ENCODE data around the gene CRAMP1.

CRAMP1 gene

GRCh38 chr16:1691276-1691675 lies 79.1 kb downstream of the CRAMP1 start:
- Histone ChIP-seq H2BK15ac (ENCODE audit: low read length) (no peak overlapping the region), H4K8ac (ENCODE audit: low read depth, low read length) (no peak overlapping the region), H2AFZ (ENCODE audit: low read length) (no peak overlapping the region), H3K9me3 (replicated peaks in 1 of 2; ENCODE audit: control insufficient read depth in 2 of 2, insufficient read depth in 1 of 2, low read depth in 1 of 2, low read length in 2 of 2) (peaks cover 0 to 15% of the 10 kb centered on the region in 2 donors), H2BK5ac (ENCODE audit: low read length) (no peak overlapping the region), H4K91ac (ENCODE audit: low read depth, low read length, poor library complexity) (no peak overlapping the region), H3K27me3 (ENCODE audit: control insufficient read depth in 3 of 3, insufficient read depth in 3 of 3, low read depth in 1 of 3, low read length in 3 of 3) (no peaks in the 10 kb centered on the region), H2BK120ac (ENCODE audit: low read depth, low read length) (no peak overlapping the region), H3K4me3 (ENCODE audit: low read length in 2 of 2) (no peak overlapping the region), H3K4me2 (ENCODE audit: insufficient read depth, low read length, poor library complexity, severe bottlenecking) (no peak overlapping the region), H3K4ac (ENCODE audit: low read length) (no peak overlapping the region), H3K23ac (ENCODE audit: low read depth, low read length, poor library complexity) (no peak overlapping the region), H3K18ac (ENCODE audit: low read length) (no peak overlapping the region), H3K4me1 (ENCODE audit: control insufficient read depth in 2 of 2, insufficient read depth in 1 of 2, low read depth in 1 of 2, low read length in 2 of 2) (no peaks in the 10 kb centered on the region), H3K36me3 (replicated peaks in 1 of 2; ENCODE audit: control insufficient read depth in 2 of 2, insufficient read depth in 2 of 2, low read length in 2 of 2) (peaks cover 64 to 100% of the 10 kb centered on the region in 2 donors), H2BK12ac (ENCODE audit: low read length) (no peak overlapping the region), H3K9ac (ENCODE audit: low read depth, low read length, poor library complexity) (no peak overlapping the region), H2AK5ac (ENCODE audit: low read depth, low read length) (no peak overlapping the region), H3K27ac (replicated peaks; ENCODE audit: low read length) (no peak overlapping the region), H3K79me1 (ENCODE audit: low read depth, low read length) (peaks cover 11% of the 10 kb centered on the region), H3K14ac (ENCODE audit: low read length) (no peak overlapping the region)
- no peak for DNase-seq (ENCODE audit: low spot score)

GRCh38 chr16:1691956-1692355 lies 79.8 kb downstream of the CRAMP1 start:
- no peak for DNase-seq (ENCODE audit: low spot score)
- peaks cover 13% of the 10 kb centered on the region for H3K79me1 ChIP-seq (ENCODE audit: low read depth, low read length)
- peaks cover 0 to 15% of the 10 kb centered on the region in 2 donors for H3K9me3 ChIP-seq (replicated peaks in 1 of 2; ENCODE audit: control insufficient read depth in 2 of 2, insufficient read depth in 1 of 2, low read depth in 1 of 2, low read length in 2 of 2)
- no peak overlapping the region for H2BK15ac ChIP-seq (ENCODE audit: low read length)
- H3K9ac ChIP-seq (ENCODE audit: low read depth, low read length, poor library complexity): no peak overlapping the region
- no peak overlapping the region for H3K4me3 ChIP-seq (ENCODE audit: low read length in 2 of 2)
- no peak overlapping the region for H2AFZ ChIP-seq (ENCODE audit: low read length)
- no peak overlapping the region for H2BK12ac ChIP-seq (ENCODE audit: low read length)
- no peak overlapping the region for H3K4me2 ChIP-seq (ENCODE audit: insufficient read depth, low read length, poor library complexity, severe bottlenecking)
- H3K36me3 ChIP-seq (replicated peaks in 1 of 2; ENCODE audit: control insufficient read depth in 2 of 2, insufficient read depth in 2 of 2, low read length in 2 of 2): peaks cover 64 to 100% of the 10 kb centered on the region in 2 donors
- no peak overlapping the region for H4K8ac ChIP-seq (ENCODE audit: low read depth, low read length)
- no peaks in the 10 kb centered on the region for H3K27me3 ChIP-seq (ENCODE audit: control insufficient read depth in 3 of 3, insufficient read depth in 3 of 3, low read depth in 1 of 3, low read length in 3 of 3)
- no CpG with 5 or more reads among the region's 21 CpGs for WGBS, 2 donors (ENCODE audit: extremely low coverage in 2 of 2, insufficient read length in 2 of 2, insufficient replicate concordance in 1 of 2)
- no peak overlapping the region for H3K14ac ChIP-seq (ENCODE audit: low read length)
- H4K91ac ChIP-seq (ENCODE audit: low read depth, low read length, poor library complexity): no peak overlapping the region
- H2AK5ac ChIP-seq (ENCODE audit: low read depth, low read length): no peak overlapping the region
- no peak overlapping the region for H3K18ac ChIP-seq (ENCODE audit: low read length)
- H3K23ac ChIP-seq (ENCODE audit: low read depth, low read length, poor library complexity): no peak overlapping the region
- H2BK120ac ChIP-seq (ENCODE audit: low read depth, low read length): no peak overlapping the region
- no peak overlapping the region for H3K27ac ChIP-seq (replicated peaks; ENCODE audit: low read length)
- H3K4ac ChIP-seq (ENCODE audit: low read length): no peak overlapping the region
- no peak overlapping the region for H2BK5ac ChIP-seq (ENCODE audit: low read length)
- H3K4me1 ChIP-seq (ENCODE audit: control insufficient read depth in 2 of 2, insufficient read depth in 1 of 2, low read depth in 1 of 2, low read length in 2 of 2): no peaks in the 10 kb centered on the region

GRCh38 chr16:1696863-1697262 lies 84.7 kb downstream of the CRAMP1 start:
- H3K27me3 ChIP-seq (ENCODE audit: control insufficient read depth in 3 of 3, insufficient read depth in 3 of 3, low read depth in 1 of 3, low read length in 3 of 3): no peaks in the 10 kb centered on the region
- no peak overlapping the region for H3K27ac ChIP-seq (replicated peaks; ENCODE audit: low read length)
- no peak overlapping the region for H4K91ac ChIP-seq (ENCODE audit: low read depth, low read length, poor library complexity)
- DNase-seq (ENCODE audit: low spot score): no peak
- no peak overlapping the region for H2BK12ac ChIP-seq (ENCODE audit: low read length)
- H3K9ac ChIP-seq (ENCODE audit: low read depth, low read length, poor library complexity): no peak overlapping the region
- H2AFZ ChIP-seq (ENCODE audit: low read length): no peak overlapping the region
- H3K79me1 ChIP-seq (ENCODE audit: low read depth, low read length): peaks cover 5% of the 10 kb centered on the region
- H3K18ac ChIP-seq (ENCODE audit: low read length): no peak overlapping the region
- H4K8ac ChIP-seq (ENCODE audit: low read depth, low read length): no peak overlapping the region
- H3K14ac ChIP-seq (ENCODE audit: low read length): no peak overlapping the region
- peaks cover 57 to 100% of the 10 kb centered on the region in 2 donors for H3K36me3 ChIP-seq (replicated peaks in 1 of 2; ENCODE audit: control insufficient read depth in 2 of 2, insufficient read depth in 2 of 2, low read length in 2 of 2)
- no peak overlapping the region for H2BK15ac ChIP-seq (ENCODE audit: low read length)
- H2BK120ac ChIP-seq (ENCODE audit: low read depth, low read length): no peak overlapping the region
- H2AK5ac ChIP-seq (ENCODE audit: low read depth, low read length): no peak overlapping the region
- no peak overlapping the region for H3K4ac ChIP-seq (ENCODE audit: low read length)
- no peaks in the 10 kb centered on the region for H3K4me1 ChIP-seq (ENCODE audit: control insufficient read depth in 2 of 2, insufficient read depth in 1 of 2, low read depth in 1 of 2, low read length in 2 of 2)
- no peak overlapping the region for H3K4me3 ChIP-seq (ENCODE audit: low read length in 2 of 2)
- no peak overlapping the region for H3K23ac ChIP-seq (ENCODE audit: low read depth, low read length, poor library complexity)
- peaks cover 0 to 13% of the 10 kb centered on the region in 2 donors for H3K9me3 ChIP-seq (replicated peaks in 1 of 2; ENCODE audit: control insufficient read depth in 2 of 2, insufficient read depth in 1 of 2, low read depth in 1 of 2, low read length in 2 of 2)
- WGBS, 2 donors (ENCODE audit: extremely low coverage in 2 of 2, insufficient read length in 2 of 2, insufficient replicate concordance in 1 of 2): no CpG with 5 or more reads among the region's 5 CpGs
- H2BK5ac ChIP-seq (ENCODE audit: low read length): no peak overlapping the region
- H3K4me2 ChIP-seq (ENCODE audit: insufficient read depth, low read length, poor library complexity, severe bottlenecking): no peak overlapping the region

GRCh38 chr16:1698680-1699079 lies 86.5 kb downstream of the CRAMP1 start:
- H3K23ac ChIP-seq (ENCODE audit: low read depth, low read length, poor library complexity): no peak overlapping the region
- no peaks in the 10 kb centered on the region for H3K27me3 ChIP-seq (ENCODE audit: control insufficient read depth in 3 of 3, insufficient read depth in 3 of 3, low read depth in 1 of 3, low read length in 3 of 3)
- peaks cover 50 to 98% of the 10 kb centered on the region in 2 donors for H3K36me3 ChIP-seq (replicated peaks in 1 of 2; ENCODE audit: control insufficient read depth in 2 of 2, insufficient read depth in 2 of 2, low read length in 2 of 2)
- no peak overlapping the region for H3K4me2 ChIP-seq (ENCODE audit: insufficient read depth, low read length, poor library complexity, severe bottlenecking)
- H4K8ac ChIP-seq (ENCODE audit: low read depth, low read length): no peak overlapping the region
- DNase-seq (ENCODE audit: low spot score): no peak
- no peaks in the 10 kb centered on the region for H3K4me1 ChIP-seq (ENCODE audit: control insufficient read depth in 2 of 2, insufficient read depth in 1 of 2, low read depth in 1 of 2, low read length in 2 of 2)
- H3K9me3 ChIP-seq (replicated peaks in 1 of 2; ENCODE audit: control insufficient read depth in 2 of 2, insufficient read depth in 1 of 2, low read depth in 1 of 2, low read length in 2 of 2): peaks cover 0 to 11% of the 10 kb centered on the region in 2 donors
- H3K4ac ChIP-seq (ENCODE audit: low read length): no peak overlapping the region
- H3K18ac ChIP-seq (ENCODE audit: low read length): no peak overlapping the region
- no peak overlapping the region for H2BK15ac ChIP-seq (ENCODE audit: low read length)
- H2AFZ ChIP-seq (ENCODE audit: low read length): no peak overlapping the region
- H3K14ac ChIP-seq (ENCODE audit: low read length): no peak overlapping the region
- no peak overlapping the region for H2BK12ac ChIP-seq (ENCODE audit: low read length)
- no peak overlapping the region for H2BK5ac ChIP-seq (ENCODE audit: low read length)
- no peak overlapping the region for H3K4me3 ChIP-seq (ENCODE audit: low read length in 2 of 2)
- H2BK120ac ChIP-seq (ENCODE audit: low read depth, low read length): no peak overlapping the region
- no CpG with 5 or more reads among the region's 10 CpGs for WGBS, 2 donors (ENCODE audit: extremely low coverage in 2 of 2, insufficient read length in 2 of 2, insufficient replicate concordance in 1 of 2)
- no peak overlapping the region for H3K27ac ChIP-seq (replicated peaks; ENCODE audit: low read length)
- H3K9ac ChIP-seq (ENCODE audit: low read depth, low read length, poor library complexity): no peak overlapping the region
- H2AK5ac ChIP-seq (ENCODE audit: low read depth, low read length): no peak overlapping the region
- peaks cover 2% of the 10 kb centered on the region for H3K79me1 ChIP-seq (ENCODE audit: low read depth, low read length)
- no peak overlapping the region for H4K91ac ChIP-seq (ENCODE audit: low read depth, low read length, poor library complexity)

All from neuronal stem cell (in vitro differentiated cells).